NT2/D1 (cell line): Measurements from ENCODE around the gene RIMKLA.

Source experiments
- SUZ12 ChIP-seq: IDR thresholded peaks from 2 replicates; pipeline ENCODE4 v1.6.1; 2011; ENCODE audit not compliant: insufficient read length, insufficient read depth; ENCODE audit errors: extremely low read depth
- ZNF274 ChIP-seq: IDR thresholded peaks from 2 replicates; pipeline ENCODE4 v1.6.1; 2011; ENCODE audit warnings: mild to moderate bottlenecking, low read depth, low read length

DNA sequence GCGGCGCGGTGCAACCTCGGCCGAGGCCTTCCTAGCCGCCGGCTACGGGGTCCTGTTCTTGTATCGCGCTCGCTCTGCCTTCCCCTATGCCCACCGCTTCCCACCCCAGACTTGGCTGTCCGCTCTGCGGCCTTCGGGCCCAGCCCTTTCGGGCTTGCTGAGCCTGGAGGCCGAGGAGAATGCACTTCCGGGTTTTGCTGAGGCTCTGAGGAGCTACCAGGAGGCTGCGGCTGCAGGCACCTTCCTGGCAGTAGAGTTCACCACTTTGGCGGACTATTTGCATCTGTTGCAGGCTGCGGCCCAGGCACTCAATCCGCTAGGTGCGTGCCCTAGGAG lies 76.1 kb downstream of the RIMKLA start:
- TF ChIP-seq ZNF274: no peak
- no peak for TF ChIP-seq SUZ12
